NT2/D1 (cell line): ENCODE results near the gene CKMT2.

Source experiments
- SUZ12 ChIP-seq: IDR thresholded peaks from 2 replicates; pipeline ENCODE4 v1.6.1; 2011; ENCODE audit not compliant: insufficient read length, insufficient read depth; ENCODE audit errors: extremely low read depth
- YY1 ChIP-seq: IDR thresholded peaks from 2 replicates; pipeline ENCODE4 v1.6.1; 2011; ENCODE audit not compliant: insufficient read length, insufficient read depth
- ZNF274 ChIP-seq: IDR thresholded peaks from 2 replicates; pipeline ENCODE4 v1.6.1; 2011; ENCODE audit warnings: mild to moderate bottlenecking, low read depth, low read length

DNA sequence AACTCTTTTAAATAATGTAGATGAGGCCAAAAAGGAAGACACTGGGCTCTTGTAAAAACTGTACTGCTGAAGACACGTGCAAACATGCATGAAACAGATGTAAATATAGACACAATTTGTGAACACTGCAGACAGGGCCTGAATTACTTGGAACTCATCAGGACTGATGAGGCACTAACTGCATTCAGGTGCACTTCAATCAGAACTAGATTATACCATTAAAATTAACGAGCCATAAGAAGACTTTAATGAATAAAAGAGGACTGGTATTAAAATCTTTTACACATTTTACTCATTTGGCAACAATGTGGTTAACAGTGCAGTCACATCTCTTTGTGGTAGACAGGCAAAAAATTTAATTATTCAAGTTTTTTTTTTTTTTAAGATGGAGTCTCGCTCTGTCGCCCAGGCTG lies 54.9 kb downstream of the CKMT2 start:
- TF ChIP-seq YY1 (no peak), ZNF274 (no peak), SUZ12 (no peak)
